ENCODE data around the gene CHIT1. TPM values are rescaled to one million over a fixed set of nuclear protein-coding genes. Genes with fewer than 3 reads are reported as not detected.

The CHIT1 gene
- total and polyA plus RNA-seq, 2 experiments from 2014 or later = 0.07 to 0.47 TPM

DNA sequence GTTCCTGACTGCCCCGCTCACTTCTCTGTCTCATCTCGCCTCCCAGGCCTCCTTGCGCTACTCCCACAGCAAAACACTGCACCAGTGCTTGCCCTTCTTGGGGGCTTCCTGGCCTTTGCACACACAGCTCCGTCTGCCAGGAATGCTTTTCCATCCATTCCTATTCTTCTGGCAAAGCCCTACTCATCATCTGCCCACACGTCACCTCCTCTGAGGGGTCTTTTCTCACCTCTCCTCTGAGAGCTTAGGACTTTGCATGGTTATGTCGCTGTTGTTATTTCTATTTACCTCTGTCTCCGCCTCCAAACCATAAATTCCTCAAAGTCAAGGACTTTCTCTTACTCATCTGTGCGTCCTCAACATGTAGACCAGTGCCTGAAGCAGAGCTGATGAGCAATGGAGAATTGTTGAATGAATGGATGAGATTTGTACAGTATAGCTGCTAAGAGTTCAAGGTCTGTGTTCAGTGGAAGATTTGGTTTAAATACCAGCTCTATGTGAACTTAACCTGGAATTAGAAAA lies 49.5 kb upstream of the CHIT1 start (continued):
- TF ChIP-seq, protein P1, sequence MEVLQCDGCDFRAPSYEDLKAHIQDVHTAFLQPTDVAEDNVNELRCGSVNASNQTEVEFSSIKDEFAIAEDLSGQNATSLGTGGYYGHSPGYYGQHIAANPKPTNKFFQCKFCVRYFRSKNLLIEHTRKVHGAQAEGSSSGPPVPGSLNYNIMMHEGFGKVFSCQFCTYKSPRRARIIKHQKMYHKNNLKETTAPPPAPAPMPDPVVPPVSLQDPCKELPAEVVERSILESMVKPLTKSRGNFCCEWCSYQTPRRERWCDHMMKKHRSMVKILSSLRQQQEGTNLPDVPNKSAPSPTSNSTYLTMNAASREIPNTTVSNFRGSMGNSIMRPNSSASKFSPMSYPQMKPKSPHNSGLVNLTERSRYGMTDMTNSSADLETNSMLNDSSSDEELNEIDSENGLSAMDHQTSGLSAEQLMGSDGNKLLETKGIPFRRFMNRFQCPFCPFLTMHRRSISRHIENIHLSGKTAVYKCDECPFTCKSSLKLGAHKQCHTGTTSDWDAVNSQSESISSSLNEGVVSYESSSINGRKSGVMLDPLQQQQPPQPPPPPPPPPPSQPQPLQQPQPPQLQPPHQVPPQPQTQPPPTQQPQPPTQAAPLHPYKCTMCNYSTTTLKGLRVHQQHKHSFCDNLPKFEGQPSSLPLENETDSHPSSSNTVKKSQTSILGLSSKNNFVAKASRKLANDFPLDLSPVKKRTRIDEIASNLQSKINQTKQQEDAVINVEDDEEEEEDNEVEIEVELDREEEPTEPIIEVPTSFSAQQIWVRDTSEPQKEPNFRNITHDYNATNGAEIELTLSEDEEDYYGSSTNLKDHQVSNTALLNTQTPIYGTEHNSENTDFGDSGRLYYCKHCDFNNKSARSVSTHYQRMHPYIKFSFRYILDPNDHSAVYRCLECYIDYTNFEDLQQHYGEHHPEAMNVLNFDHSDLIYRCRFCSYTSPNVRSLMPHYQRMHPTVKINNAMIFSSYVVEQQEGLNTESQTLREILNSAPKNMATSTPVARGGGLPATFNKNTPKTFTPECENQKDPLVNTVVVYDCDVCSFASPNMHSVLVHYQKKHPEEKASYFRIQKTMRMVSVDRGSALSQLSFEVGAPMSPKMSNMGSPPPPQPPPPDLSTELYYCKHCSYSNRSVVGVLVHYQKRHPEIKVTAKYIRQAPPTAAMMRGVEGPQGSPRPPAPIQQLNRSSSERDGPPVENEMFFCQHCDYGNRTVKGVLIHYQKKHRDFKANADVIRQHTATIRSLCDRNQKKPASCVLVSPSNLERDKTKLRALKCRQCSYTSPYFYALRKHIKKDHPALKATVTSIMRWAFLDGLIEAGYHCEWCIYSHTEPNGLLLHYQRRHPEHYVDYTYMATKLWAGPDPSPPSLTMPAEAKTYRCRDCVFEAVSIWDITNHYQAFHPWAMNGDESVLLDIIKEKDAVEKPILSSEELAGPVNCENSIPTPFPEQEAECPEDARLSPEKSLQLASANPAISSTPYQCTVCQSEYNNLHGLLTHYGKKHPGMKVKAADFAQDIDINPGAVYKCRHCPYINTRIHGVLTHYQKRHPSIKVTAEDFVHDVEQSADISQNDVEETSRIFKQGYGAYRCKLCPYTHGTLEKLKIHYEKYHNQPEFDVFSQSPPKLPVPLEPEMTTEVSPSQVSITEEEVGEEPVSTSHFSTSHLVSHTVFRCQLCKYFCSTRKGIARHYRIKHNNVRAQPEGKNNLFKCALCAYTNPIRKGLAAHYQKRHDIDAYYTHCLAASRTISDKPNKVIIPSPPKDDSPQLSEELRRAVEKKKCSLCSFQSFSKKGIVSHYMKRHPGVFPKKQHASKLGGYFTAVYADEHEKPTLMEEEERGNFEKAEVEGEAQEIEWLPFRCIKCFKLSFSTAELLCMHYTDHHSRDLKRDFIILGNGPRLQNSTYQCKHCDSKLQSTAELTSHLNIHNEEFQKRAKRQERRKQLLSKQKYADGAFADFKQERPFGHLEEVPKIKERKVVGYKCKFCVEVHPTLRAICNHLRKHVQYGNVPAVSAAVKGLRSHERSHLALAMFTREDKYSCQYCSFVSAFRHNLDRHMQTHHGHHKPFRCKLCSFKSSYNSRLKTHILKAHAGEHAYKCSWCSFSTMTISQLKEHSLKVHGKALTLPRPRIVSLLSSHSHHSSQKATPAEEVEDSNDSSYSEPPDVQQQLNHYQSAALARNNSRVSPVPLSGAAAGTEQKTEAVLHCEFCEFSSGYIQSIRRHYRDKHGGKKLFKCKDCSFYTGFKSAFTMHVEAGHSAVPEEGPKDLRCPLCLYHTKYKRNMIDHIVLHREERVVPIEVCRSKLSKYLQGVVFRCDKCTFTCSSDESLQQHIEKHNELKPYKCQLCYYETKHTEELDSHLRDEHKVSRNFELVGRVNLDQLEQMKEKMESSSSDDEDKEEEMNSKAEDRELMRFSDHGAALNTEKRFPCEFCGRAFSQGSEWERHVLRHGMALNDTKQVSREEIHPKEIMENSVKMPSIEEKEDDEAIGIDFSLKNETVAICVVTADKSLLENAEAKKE (CRISPR knock-in tag; IDR thresholded peaks at IDR 0.05) = no peak
- no peak for TF ChIP-seq JUNB (IDR thresholded peaks at IDR 0.05; ENCODE audit: unreplicated experiment)
- TF ChIP-seq CREB1 (CRISPR knock-in tag; IDR thresholded peaks at IDR 0.05; ENCODE audit: low read depth) = no peak

DNA sequence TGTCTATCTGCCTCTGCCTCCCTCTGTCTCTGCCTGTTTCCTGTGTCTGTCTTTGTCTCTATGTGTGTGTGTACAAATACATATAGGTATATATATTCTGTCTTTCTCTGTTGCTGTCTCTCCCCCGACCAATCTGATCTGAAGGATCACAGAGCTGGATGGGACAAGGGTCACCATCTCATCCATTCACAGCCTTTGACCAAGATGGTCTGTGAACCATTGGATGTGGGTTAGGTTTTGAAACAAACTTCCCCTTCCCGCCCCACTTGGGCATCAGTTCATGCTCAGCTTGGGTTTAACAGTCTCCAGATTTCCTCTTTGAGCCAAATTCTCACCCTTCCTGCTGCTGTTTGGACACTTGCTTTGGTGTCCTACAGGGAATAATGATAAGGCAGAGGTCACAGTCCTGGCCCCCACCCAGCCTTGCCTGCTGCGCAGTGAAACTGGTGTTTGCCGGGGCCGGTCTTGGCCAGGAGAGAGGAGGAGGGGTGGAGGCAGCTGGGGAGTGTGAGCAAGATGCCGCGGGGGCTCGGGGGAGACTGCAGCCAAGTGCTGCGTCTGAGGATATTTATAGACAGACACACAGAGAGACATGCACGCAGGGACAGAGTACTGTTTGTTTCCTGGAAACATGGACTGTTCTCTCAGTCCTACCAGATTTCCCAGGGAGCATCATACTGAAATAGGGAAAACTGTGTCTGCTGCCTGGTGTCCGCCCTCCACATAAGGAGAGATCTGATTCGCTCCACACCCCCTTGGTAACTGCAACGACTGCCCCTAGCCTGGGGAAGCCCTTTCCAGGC lies 48.8 kb upstream of the CHIT1 start:
- Mint-ChIP-seq H3K36me3 (ENCODE audit: low read depth) (no peaks in the 10 kb centered on the region), H3K27ac (no peak overlapping the region), H3K27me3 (ENCODE audit: insufficient read depth, low read depth, poor library complexity) (peaks cover 31% of the 10 kb centered on the region), H3K9me3 (no peaks in the 10 kb centered on the region), H3K4me1 (peaks cover 23% of the 10 kb centered on the region), H3K4me3 (peak overlapping the region; percentile 32)
- peaks cover 12% of the 10 kb centered on the region for H3K27me3 ChIP-seq (ENCODE audit: insufficient read depth)
- no peaks in the 10 kb centered on the region for H3F3A ChIP-seq (replicated peaks; ENCODE audit: low read depth)
- no peak overlapping the region for H3K27ac ChIP-seq (ENCODE audit: low read depth)
- no peaks in the 10 kb centered on the region for H3K9me2 ChIP-seq (ENCODE audit: insufficient read depth)
- no peaks in the 10 kb centered on the region for H3K36me3 ChIP-seq (ENCODE audit: insufficient read depth)
- no peaks in the 10 kb centered on the region for H3K79me2 ChIP-seq (replicated peaks; ENCODE audit: insufficient read depth)
- H2AFZ ChIP-seq = peak overlapping the region; percentile 89
- H4K20me1 ChIP-seq (replicated peaks; ENCODE audit: insufficient read depth) = no peaks in the 10 kb centered on the region
- H3K4me3 ChIP-seq = no peak overlapping the region
- ATAC-seq (peak; percentile 75), DNase-seq (ENCODE audit: low spot score) (peak; percentile 49)
- peaks cover 15% of the 10 kb centered on the region; the same call in 1 of the 2 replicates for H3K4me1 ChIP-seq (ENCODE audit: insufficient read depth)
- TF ChIP-seq NANOG (IDR thresholded peaks at IDR 0.05; ENCODE audit: borderline replicate concordance) (no peak), EZH2phosphoT487 (IDR thresholded peaks at IDR 0.05; ENCODE audit: unreplicated experiment) (no peak), ZNF331 (CRISPR knock-in tag; IDR thresholded peaks at IDR 0.05; ENCODE audit: low read depth) (no peak)
- TF ChIP-seq, protein P1 (CRISPR knock-in tag; IDR thresholded peaks at IDR 0.05) = no peak
- 0 out of 2 replicates have a peak overlapping the region, but pooled peaks have one; percentile 23 for H3K4me2 ChIP-seq
